H1 (cell line): ENCODE results near the gene DMAC2L.

Experiments
- EP300 ChIP-seq, 2 experiments: IDR thresholded peaks; 1 replicate in 1 of 2; 2 replicates in 1 of 2; pipeline ENCODE4 v1.6.1; 2011 to 2012; ENCODE audit warnings: low read depth in 2 of 2, low read length in 2 of 2, mild to moderate bottlenecking in 2 of 2, borderline replicate concordance in 1 of 2, inconsistent platforms in 1 of 2, moderate library complexity in 1 of 2
- RAD21 ChIP-seq, 2 experiments: IDR thresholded peaks in 1 of 2; conservative IDR thresholded peaks in 1 of 2; 2 replicates each; pipeline ENCODE4 v1.6.1; 2011; ENCODE audit warnings: low read depth in 2 of 2, low read length in 2 of 2, improper control_type of control experiment in 1 of 2, inconsistent platforms in 1 of 2, mild to moderate bottlenecking in 1 of 2, moderate library complexity in 1 of 2

DNA sequence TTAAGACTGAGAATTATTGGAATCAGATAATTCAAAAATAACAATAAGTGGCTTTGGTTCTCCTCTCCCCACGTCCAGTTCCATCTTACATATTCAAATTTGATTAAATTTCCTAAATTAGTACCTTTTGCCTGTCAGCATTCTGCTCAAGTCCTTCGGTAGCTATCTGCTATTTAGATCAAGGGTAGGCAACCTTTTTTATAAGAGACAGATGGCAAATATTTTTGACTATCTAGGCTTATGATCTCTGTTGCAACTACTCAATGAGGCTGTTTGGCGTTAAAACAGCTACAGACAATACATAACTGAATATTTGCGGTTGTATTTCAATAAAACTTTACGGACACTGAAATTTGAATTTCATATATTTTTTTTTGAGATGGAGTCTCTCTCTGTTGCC lies 21.8 kb upstream of the DMAC2L start:
- TF ChIP-seq RAD21 (IDR thresholded peaks at IDR 0.05 in 1 of 2, conservative IDR thresholded peaks at IDR 0.05 in 1 of 2; ENCODE audit: low read depth in 2 of 2, low read length in 2 of 2), result no peak
- TF ChIP-seq EP300 (IDR thresholded peaks at IDR 0.05; ENCODE audit: borderline replicate concordance in 1 of 2, low read depth in 2 of 2, low read length in 2 of 2), result no peak
